IPS-15b (cell line): ENCODE results near the gene PNPLA2.

Source experiments
- H3K27me3 ChIP-seq: one replicate; pipeline ENCODE4 v1.6.1; 2013; ENCODE audit warnings: low read length; ENCODE audit not compliant: control insufficient read depth, insufficient read depth
- H3K36me3 ChIP-seq: one replicate; pipeline ENCODE4 v1.6.1; 2013; ENCODE audit warnings: low read length; ENCODE audit not compliant: control insufficient read depth, insufficient read depth
- H3K4me1 ChIP-seq: one replicate; pipeline ENCODE4 v1.6.1; 2013; ENCODE audit warnings: mild to moderate bottlenecking, low read length; ENCODE audit not compliant: control insufficient read depth, insufficient read depth
- H3K4me3 ChIP-seq: one replicate; pipeline ENCODE4 v1.5.1; 2013; ENCODE audit warnings: low read depth, low read length
- H3K9ac ChIP-seq: one replicate; pipeline ENCODE4 v1.6.1; 2013; ENCODE audit warnings: low read depth, mild to moderate bottlenecking, low read length
- H3K9me3 ChIP-seq: one replicate; pipeline ENCODE4 v1.6.1; 2013; ENCODE audit warnings: mild to moderate bottlenecking, low read length; ENCODE audit not compliant: control insufficient read depth, insufficient read depth

The PNPLA2 gene

DNA sequence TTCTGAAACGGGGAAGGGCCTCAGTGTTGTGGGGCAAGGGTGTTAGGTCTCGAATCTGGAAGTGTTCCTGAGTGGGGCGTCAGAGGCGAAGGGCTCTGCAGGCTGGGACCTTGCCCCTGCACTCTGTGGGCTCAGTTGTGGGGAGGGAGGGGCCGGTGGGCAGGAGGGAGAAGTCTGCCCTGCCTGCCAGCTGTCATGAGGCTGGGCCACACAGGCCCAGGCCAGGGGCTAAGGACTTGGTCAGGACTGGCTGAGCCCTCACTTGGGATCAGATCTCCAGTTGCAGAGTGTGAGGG lies 9.1 kb downstream of the PNPLA2 start, which contains the start of gene CRACR2B:
TSS of gene CRACR2B (plus strand) at position 23 of the 296 bp plus-strand sequence. CDS start 689 bp downstream, outside the sequence.
- Histone ChIP-seq H3K36me3 (peaks cover 13% of the 10 kb centered on the region), H3K9ac (peak within 1 kb of the TSS; percentile 24), H3K27me3 (peaks cover 27% of the 10 kb centered on the region), H3K9me3 (no peaks in the 10 kb centered on the region), H3K4me3 (peak within 1 kb of the TSS; percentile 68), H3K4me1 (peaks cover 3% of the 10 kb centered on the region)

DNA sequence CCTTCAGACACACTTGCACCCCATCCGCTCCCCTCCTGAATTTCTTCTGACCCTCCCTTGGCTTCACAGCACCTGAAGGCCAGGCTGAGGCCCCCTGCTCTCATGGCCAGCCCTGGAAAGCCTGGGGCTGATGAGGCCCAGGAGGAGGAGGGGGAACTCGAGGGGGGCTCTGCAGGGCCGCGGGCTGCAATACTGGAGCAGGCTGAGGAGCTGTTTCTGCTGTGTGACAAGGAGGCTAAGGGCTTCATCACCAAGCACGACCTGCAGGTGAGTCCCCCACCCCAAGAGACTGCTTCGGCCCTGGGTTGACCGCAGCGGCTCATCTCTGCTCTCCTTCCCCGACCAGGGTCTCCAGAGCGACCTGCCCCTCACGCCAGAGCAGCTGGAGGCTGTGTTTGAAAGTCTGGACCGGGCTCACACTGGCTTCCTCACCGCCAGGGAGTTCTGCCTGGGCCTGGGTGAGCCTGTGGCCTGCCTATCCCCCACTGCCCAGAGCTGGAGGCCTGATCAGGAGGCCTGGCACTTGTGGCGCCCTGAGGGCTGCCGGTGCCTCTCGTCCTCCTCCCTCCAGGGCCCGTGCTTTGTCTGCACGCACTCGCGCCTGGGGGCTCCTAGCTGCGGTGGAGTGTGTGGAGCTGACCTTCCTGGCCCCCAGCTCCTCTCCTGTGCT lies 9.9 kb downstream of the PNPLA2 start:
- Histone ChIP-seq H3K9ac (no peak overlapping the region), H3K4me1 (peaks cover 3% of the 10 kb centered on the region), H3K27me3 (peaks cover 27% of the 10 kb centered on the region), H3K4me3 (peak overlapping the region; percentile 68), H3K9me3 (no peaks in the 10 kb centered on the region), H3K36me3 (peaks cover 13% of the 10 kb centered on the region)

DNA sequence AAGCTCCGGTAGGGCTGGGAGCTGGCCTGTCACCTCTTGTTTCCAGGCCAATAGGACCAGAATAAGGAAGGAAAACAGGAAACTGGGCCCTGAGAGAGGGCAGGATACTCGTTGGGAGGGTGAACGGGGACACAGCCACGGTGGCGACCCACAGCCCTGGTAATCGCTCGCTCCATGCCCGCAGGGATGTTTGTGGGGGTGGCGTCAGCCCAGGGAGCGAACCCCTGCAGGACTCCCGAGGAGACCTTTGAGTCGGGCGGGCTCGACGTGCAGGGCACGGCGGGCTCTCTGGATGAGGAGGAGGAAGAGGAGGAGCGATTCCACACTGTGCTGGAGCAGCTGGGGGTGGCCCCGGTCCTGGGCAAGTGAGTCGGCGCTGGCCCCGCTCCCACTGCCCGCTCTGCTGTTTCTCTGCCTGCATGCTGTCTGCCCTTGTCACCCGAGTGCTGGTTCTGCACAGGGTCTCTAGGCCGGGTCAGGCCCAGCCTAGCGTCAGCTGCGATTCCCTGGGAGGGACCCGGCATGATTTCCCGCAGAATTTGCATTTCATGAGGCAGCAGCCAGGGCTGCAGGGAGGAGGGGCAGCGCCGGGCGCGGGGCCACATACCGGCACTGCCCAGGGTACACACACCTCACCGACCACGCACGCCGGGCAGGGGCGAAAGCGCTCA lies 10.6 kb downstream of the PNPLA2 start:
- no peaks in the 10 kb centered on the region for H3K9me3 ChIP-seq
- H3K4me3 ChIP-seq = peak overlapping the region; percentile 68
- H3K4me1 ChIP-seq = peaks cover 3% of the 10 kb centered on the region
- peaks cover 8% of the 10 kb centered on the region for H3K36me3 ChIP-seq
- peaks cover 27% of the 10 kb centered on the region for H3K27me3 ChIP-seq
- H3K9ac ChIP-seq = peak overlapping the region; percentile 12

DNA sequence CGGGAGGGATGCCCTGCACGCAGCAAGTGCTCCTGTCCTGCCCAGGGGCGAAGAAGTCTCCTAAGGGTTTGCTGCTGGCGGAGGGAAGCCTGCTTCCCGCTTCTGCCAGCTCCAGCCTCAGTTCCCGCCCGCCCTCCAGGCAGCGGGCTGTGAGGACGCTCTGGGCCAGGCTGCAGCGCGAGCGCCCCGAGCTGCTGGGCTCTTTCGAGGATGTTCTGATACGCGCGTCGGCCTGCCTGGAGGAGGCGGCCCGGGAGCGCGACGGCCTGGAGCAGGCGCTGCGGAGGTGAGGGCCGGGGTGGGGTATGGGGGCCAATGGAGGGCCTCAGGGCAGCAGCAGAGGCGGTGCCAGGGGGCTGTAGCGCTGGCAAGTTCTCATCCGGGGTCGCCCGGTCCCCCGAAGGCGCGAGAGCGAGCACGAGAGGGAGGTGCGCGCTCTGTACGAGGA lies 11.2 kb downstream of the PNPLA2 start:
- peak overlapping the region; percentile 12 for H3K9ac ChIP-seq
- peaks cover 2% of the 10 kb centered on the region for H3K36me3 ChIP-seq
- H3K27me3 ChIP-seq = peaks cover 27% of the 10 kb centered on the region
- peaks cover 3% of the 10 kb centered on the region for H3K4me1 ChIP-seq
- H3K9me3 ChIP-seq = no peaks in the 10 kb centered on the region
- peak overlapping the region; percentile 68 for H3K4me3 ChIP-seq

DNA sequence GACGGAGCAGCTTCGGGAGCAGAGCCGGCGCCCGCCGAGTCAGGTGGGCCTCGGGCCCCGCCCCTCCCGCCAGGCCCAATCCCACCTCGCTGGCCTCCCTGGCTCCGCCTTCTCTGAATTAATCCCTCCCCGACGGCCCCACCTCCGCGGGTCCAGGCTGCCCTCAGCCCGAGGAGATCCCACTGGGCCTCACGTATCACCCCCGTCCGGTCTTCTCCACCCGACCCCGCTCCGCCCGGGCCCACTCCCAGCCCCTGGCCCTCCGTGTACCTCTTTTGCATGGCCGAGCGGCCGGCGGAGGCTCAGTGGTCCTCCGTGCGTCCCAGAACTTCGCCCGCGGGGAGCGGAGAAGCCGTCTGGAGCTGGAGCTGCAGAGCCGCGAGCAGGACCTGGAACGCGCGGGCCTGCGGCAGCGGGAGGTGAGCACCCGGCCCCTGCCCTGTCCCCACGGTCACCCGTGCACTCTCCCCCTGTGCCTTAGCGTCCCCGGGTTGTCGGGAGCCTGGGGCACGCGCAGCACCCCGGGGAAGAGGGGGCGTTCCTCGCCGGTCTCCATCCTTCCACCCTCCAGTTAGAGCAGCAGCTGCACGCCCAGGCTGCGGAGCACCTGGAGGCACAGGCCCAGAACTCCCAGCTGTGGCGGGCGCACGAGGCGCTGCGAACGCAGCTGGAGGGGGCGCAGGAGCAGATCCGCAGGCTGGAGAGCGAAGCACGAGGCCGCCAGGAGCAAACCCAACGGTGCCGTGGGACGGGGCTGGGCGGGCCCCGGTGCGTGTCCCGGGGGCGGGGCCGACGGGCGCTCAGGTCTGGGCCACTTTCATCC lies 11.8 kb downstream of the PNPLA2 start:
- Histone ChIP-seq H3K9me3 (no peaks in the 10 kb centered on the region), H3K36me3 (no peaks in the 10 kb centered on the region), H3K4me1 (peaks cover 3% of the 10 kb centered on the region), H3K9ac (no peak overlapping the region), H3K4me3 (peak overlapping the region; percentile 68), H3K27me3 (peaks cover 27% of the 10 kb centered on the region)

DNA sequence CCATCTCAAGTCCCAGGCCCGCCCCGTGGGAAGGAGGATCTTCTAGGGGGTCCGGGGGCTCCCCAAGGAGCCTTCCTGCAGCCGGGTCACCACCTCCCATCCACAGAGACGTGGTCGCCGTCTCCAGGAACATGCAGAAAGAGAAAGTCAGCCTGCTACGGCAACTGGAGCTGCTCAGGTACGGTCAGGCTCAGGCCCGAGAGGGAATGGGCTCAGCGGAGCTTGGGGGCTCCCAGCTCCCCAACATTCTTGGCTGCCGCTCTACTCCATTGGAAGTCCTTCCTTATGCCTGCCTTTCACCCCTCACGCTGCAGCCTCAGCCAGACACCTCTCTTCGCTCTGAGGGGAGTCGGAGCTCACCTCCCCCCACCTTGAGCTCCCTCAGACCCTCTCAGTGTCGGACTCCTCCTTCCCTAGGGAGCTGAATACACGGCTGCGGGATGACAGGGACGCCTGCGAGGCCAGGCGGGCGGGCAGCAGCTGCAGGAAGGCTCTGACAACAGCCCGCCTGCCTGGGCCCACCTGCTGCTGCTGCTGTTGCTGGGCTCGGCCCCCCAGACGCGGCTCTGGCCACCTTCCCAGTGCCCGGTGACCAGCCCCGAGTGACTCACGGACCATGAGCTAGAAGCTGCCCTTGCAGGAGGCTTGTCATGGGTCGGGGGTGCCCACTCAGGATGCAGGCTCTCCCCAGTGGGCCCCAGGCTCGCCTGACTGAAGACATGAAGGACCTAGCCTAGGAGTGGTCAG lies 12.6 kb downstream of the PNPLA2 start:
- H3K4me1 ChIP-seq = peaks cover 3% of the 10 kb centered on the region
- H3K4me3 ChIP-seq = peak overlapping the region; percentile 68

DNA sequence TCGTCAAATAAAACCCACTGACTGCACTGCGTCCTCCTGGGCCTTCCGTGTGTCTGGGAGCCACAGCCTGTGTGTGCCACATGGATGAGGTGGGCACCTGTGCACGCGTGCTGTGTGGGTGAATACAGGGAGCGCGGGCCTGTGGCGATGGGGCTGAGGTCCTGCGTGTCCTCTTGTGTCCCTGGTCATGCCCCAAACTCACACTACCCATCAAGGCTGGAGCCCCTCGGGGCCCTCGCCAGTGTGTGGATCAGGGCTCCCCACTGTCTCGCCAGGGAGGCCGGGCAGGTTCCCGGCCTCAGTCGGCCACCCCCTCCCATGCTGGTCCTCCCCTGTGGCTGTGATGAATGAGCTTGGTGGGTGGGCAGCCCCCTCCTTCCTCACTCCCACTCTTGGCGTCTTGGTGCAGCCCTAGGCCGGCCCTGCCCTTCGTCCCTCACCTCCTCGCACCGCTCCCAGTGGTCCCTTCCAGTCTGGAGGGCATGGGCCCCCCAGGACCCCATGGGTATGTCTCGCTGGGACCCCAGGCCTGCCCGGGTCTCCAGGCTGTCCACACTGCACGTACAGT lies 13.3 kb downstream of the PNPLA2 start:
- Histone ChIP-seq H3K9me3 (no peaks in the 10 kb centered on the region), H3K9ac (no peak overlapping the region), H3K36me3 (peaks cover 4% of the 10 kb centered on the region), H3K4me1 (peaks cover 3% of the 10 kb centered on the region), H3K27me3 (peaks cover 27% of the 10 kb centered on the region), H3K4me3 (peak overlapping the region; percentile 55)

More for the DNA sequence above, 12.6 kb downstream of the PNPLA2 start:
- Histone ChIP-seq H3K36me3 (no peaks in the 10 kb centered on the region), H3K27me3 (peaks cover 27% of the 10 kb centered on the region), H3K9me3 (no peaks in the 10 kb centered on the region), H3K9ac (no peak overlapping the region)

DNA sequence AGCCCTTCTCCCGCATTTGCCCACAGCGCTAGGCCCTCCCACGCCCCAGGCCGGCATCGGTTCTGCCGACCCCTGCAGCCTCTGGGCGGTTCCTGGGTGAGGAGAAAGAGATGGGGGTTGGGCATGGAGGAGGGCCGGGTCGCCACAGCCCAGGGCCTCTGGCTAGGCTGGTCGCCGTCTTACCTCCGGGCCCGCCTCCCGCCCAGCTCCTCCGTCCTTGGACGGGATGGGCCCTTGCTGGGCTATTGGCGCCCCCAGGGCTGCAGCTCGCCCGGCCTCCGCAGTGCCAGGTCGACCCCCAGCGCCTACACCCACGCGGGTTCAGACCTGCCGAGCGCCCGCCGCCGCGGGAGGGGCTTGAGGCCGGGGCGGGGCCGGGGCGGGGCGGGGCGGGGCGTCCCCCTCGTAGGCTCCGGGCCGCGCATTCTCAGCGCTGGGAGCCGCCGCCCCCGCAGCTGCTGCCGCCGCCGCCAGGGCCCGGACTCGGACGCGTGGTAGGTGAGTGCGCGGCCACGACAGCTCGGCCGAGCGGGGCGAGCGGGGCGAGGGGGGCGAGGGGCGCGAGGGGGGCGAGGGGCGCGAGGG lies 13.9 kb downstream of the PNPLA2 start, which contains the start of gene CD151:
TSS of gene CD151 (plus strand) at position 424 of the 585 bp plus-strand sequence. CDS start 3,118 bp downstream, outside the sequence.
- Histone ChIP-seq H3K27me3 (peaks cover 27% of the 10 kb centered on the region), H3K36me3 (peaks cover 10% of the 10 kb centered on the region), H3K9ac (no peak within 1 kb of the TSS), H3K4me1 (peaks cover 3% of the 10 kb centered on the region), H3K4me3 (peak within 1 kb of the TSS; percentile 65), H3K9me3 (no peaks in the 10 kb centered on the region)

DNA sequence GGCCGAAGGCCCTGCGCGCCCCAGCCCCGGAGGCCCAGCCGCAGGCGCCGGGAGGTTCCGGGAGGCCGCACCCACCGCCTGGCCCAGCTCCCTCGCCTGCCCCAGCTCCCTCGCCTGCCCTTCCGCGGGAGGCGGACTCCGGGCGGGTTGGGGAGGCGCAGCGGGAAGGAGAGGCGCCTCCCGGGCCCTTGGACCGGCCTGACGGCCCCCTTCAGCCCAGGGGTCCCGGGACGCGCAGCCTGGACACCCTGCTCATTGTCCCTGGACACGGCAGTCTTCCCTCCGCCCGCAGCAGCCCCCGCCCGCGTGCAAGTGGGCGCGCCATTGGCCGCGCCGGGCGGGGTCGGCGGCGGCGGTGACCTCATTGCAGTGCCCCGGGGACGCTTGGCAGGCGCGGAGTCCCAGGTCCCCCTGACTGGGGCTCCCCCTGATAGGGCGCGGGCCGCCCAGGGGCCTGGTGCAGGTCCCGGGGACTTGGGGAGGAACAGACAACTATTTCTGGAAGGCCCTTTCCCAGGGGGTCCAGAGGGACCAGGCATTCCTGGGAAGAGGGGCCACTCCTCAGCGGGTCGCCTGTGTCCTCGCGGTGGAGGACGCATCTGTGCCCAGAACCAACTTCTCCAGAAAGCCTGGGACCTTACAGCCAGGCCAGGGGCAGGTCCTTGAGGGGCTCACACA lies 14.5 kb downstream of the PNPLA2 start:
- Histone ChIP-seq H3K4me1 (peaks cover 3% of the 10 kb centered on the region), H3K4me3 (peak overlapping the region; percentile 65), H3K27me3 (peaks cover 27% of the 10 kb centered on the region), H3K9ac (no peak overlapping the region), H3K9me3 (no peaks in the 10 kb centered on the region), H3K36me3 (peaks cover 16% of the 10 kb centered on the region)

DNA sequence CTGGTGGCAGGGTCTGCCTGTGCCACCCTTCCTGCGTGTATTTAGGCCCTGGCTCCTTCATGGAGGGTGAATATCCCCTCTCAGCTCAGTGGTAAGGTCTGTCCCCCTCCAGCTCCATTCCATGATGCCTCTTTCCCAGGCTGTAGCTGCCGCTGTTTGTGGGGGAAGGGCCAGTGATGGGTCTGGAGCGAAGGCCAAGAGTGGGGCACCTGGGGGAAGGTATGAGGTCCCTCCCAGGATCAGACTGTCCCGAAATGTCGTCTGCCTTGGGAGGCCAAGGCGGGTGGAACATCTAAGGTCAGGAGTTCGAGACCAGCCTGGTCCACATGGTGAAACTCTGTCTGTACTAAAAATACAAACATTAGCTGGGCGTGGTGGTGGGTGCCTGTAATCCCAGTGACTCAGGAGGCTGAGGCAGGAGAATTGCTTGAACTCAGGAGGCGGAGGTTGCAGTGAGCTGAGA lies 15.2 kb downstream of the PNPLA2 start:
- peaks cover 7% of the 10 kb centered on the region for H3K4me1 ChIP-seq
- H3K36me3 ChIP-seq = peaks cover 20% of the 10 kb centered on the region
- no peaks in the 10 kb centered on the region for H3K9me3 ChIP-seq
- no peak overlapping the region for H3K9ac ChIP-seq
- peaks cover 23% of the 10 kb centered on the region for H3K27me3 ChIP-seq
- H3K4me3 ChIP-seq = peak overlapping the region; percentile 65
